ENCODE results near the gene AUTS2.

GRCh38 chr7:69801729-69802682, 203.7 kb downstream of the AUTS2 start:
- no peak for TF ChIP-seq CTCF (IDR thresholded peaks at IDR 0.05; ENCODE audit: poor library complexity, severe bottlenecking)
- TF ChIP-seq EP300 (conservative IDR thresholded peaks at IDR 0.05; ENCODE audit: poor library complexity, severe bottlenecking) = no peak
- TF ChIP-seq SMC3 (conservative IDR thresholded peaks at IDR 0.05; ENCODE audit: poor library complexity) = no peak
- no peak for TF ChIP-seq REST (IDR thresholded peaks at IDR 0.05; ENCODE audit: borderline replicate concordance)
- no peak for TF ChIP-seq MXI1 (conservative IDR thresholded peaks at IDR 0.05; ENCODE audit: poor library complexity, severe bottlenecking)
- no peak for TF ChIP-seq POLR2AphosphoS5 (IDR thresholded peaks at IDR 0.05)
- TF ChIP-seq TAF1 (IDR thresholded peaks at IDR 0.05; ENCODE audit: low read depth) = no peak
